Measurements from ENCODE around the gene AGPS. TPM values are rescaled to one million over a fixed set of nuclear protein-coding genes. Genes with fewer than 3 reads are reported as not detected.

AGPS gene
- total and polyA plus RNA-seq, 2 of the 13 experiments (the other 11 are each of a cell fraction or from before 2014, with no cell fraction given) = 39.4 to 99.0 TPM

- TF ChIP-seq CBX2 (IDR thresholded peaks at IDR 0.05; ENCODE audit: low read depth, low read length) (no peak), CBX2 (CRISPR knock-in tag; IDR thresholded peaks at IDR 0.05; ENCODE audit: low read depth) (no peak), MAFK (conservative IDR thresholded peaks at IDR 0.05 in 1 of 2, IDR thresholded peaks at IDR 0.05 in 1 of 2; ENCODE audit: low read length in 2 of 2) (peak in 1 of 2 experiments; percentile 35; a peak in 1 of 4 replicates)
Measured at GRCh38 chr2:177403838-177404237, 11.3 kb downstream of the AGPS start (continued).

DNA sequence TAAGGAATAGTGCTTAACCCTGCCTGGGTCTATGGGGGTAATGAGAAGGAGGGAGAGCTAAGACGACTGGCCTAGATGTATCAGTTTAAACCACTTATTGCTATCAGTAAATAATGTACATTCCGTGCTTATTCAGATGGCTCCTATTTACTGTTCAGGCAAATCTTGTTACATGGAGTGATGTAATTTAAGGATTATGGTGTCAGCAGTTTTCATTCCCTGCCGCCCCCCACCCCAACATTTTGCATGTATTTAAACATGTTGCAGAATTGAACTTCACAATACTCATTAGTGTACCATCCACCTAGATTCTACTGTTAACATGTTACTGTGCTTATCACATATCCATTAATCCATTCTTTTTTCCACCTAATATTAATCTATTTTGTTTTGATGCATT, 11.7 kb downstream of the AGPS start:
- in situ Hi-C loops (cut with HindIII; ENCODE audit: extremely low pct_ligation_motif_present, low pct_unique_long_range_greater_than_20kb) (no loop called here), intact Hi-C loops (cut with micrococcal nuclease; ENCODE audit: unreplicated experiment) (no loop called here)
- no TSS peak for BruUV-seq (replicated peaks)
- POLR2A ChIA-PET = interaction anchor here (2.5 to 2.7 kb wide), 2 partner anchors 11 to 140 kb away, joined by 13 to 21 read pairs; partner anchors contain the start of genes AGPS and NFE2L2
- 91% methylated on average over 3 of the region's 3 CpGs for WGBS (ENCODE audit: low lambda C conversion rate)
- H3K9me3 ChIP-seq (ENCODE audit: low read length) = no peaks in the 10 kb centered on the region
- FAIRE-seq = no peak
- H3K27me3 ChIP-seq (ENCODE audit: control insufficient read depth in 1 of 2, insufficient read depth in 2 of 2, low read length in 2 of 2) = no peaks in the 10 kb centered on the region
- ATAC-seq = no peak
- peaks cover 34% of the 10 kb centered on the region for H4K20me1 ChIP-seq (ENCODE audit: insufficient read depth, low read length)
- no peak overlapping the region for H3K9ac ChIP-seq (ENCODE audit: insufficient read depth, low read depth, low read length)
- DNase-seq (ENCODE audit: low spot score) = no peak
- no peak overlapping the region for H2AFZ ChIP-seq (ENCODE audit: low read length)
- H3K27ac ChIP-seq (ENCODE audit: extremely low read length, insufficient read depth, low read length) = no peak overlapping the region
- H3K4me2 ChIP-seq (ENCODE audit: low read depth, low read length) = peak overlapping the region; percentile 1; the same call in 1 of the 2 replicates
- H3K4me3 ChIP-seq (replicated peaks in 1 of 3; ENCODE audit: insufficient read depth in 1 of 3, low read depth in 2 of 3, low read length in 3 of 3) = no peak overlapping the region
- H3K36me3 ChIP-seq (replicated peaks in 1 of 2; ENCODE audit: control insufficient read depth in 1 of 2, insufficient read depth in 2 of 2, low read length in 2 of 2) = peaks cover 0 to 3% of the 10 kb centered on the region in 2 experiments; a peak in 2 of 5 replicates
- H3K4me1 ChIP-seq (ENCODE audit: insufficient read depth, low read length) = peaks cover 98% of the 10 kb centered on the region
- CTCF ChIA-PET (ENCODE audit: low intra/inter-chr PET ratio, low total read pairs) = no interaction called here
- H3K79me2 ChIP-seq (ENCODE audit: insufficient read depth, low read length) = peaks cover 100% of the 10 kb centered on the region
- TF ChIP-seq ZNF549 (CRISPR knock-in tag; IDR thresholded peaks at IDR 0.05) (no peak), ZFP37 (CRISPR knock-in tag; IDR thresholded peaks at IDR 0.05; ENCODE audit: borderline replicate concordance) (no peak), MBNL3 (CRISPR knock-in tag; conservative IDR thresholded peaks at IDR 0.05) (no peak), ZKSCAN1 (IDR thresholded peaks at IDR 0.05; ENCODE audit: low read length) (no peak), REPIN1 (CRISPR knock-in tag; IDR thresholded peaks at IDR 0.05; ENCODE audit: borderline replicate concordance, low read depth) (no peak), ATM (IDR thresholded peaks at IDR 0.05; ENCODE audit: borderline replicate concordance) (no peak), KLF11 (CRISPR knock-in tag; IDR thresholded peaks at IDR 0.05) (no peak), SKIL (CRISPR knock-in tag; IDR thresholded peaks at IDR 0.05; ENCODE audit: borderline replicate concordance) (no peak), TRAFD1 (CRISPR knock-in tag; IDR thresholded peaks at IDR 0.05; ENCODE audit: borderline replicate concordance) (no peak), SMARCC2 (IDR thresholded peaks at IDR 0.05) (no peak), SP1 (IDR thresholded peaks at IDR 0.05) (no peak), SP1 (CRISPR knock-in tag; IDR thresholded peaks at IDR 0.05) (no peak), ZNF556 (CRISPR knock-in tag; IDR thresholded peaks at IDR 0.05; ENCODE audit: borderline replicate concordance) (no peak), MAFF (IDR thresholded peaks at IDR 0.05; ENCODE audit: low read depth, low read length) (peak; percentile 65)
- TF ChIP-seq, protein P1, sequence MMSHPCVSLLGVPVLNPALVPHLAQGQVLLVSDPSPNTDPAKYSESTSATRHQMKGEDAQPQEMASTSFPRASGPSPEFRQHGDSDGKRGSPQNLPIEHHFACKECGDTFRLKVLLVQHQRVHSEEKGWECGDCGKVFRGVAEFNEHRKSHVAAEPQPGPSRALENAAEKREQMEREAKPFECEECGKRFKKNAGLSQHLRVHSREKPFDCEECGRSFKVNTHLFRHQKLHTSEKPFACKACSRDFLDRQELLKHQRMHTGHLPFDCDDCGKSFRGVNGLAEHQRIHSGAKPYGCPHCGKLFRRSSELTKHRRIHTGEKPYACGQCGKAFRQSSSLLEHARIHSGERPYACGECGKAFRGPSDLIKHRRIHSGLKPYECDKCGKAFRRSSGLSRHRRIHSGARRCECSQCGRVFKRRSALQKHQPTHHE (CRISPR knock-in tag; IDR thresholded peaks at IDR 0.05; ENCODE audit: borderline replicate concordance) = no peak
- TF ChIP-seq, protein P2, sequence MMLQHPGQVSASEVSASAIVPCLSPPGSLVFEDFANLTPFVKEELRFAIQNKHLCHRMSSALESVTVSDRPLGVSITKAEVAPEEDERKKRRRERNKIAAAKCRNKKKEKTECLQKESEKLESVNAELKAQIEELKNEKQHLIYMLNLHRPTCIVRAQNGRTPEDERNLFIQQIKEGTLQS (CRISPR knock-in tag; IDR thresholded peaks at IDR 0.05) = no peak
- TF ChIP-seq, protein P3, sequence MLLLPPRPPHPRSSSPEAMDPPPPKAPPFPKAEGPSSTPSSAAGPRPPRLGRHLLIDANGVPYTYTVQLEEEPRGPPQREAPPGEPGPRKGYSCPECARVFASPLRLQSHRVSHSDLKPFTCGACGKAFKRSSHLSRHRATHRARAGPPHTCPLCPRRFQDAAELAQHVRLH (CRISPR knock-in tag; IDR thresholded peaks at IDR 0.05; ENCODE audit: borderline replicate concordance, low read depth) = no peak
